ENCODE results near the gene LAMA3. TPM values are rescaled to one million over a fixed set of nuclear protein-coding genes. Genes with fewer than 3 reads are reported as not detected.

LAMA3 gene
- total RNA-seq, 2 donors from 2014 or later: 0.58 to 1.3 TPM

DNA sequence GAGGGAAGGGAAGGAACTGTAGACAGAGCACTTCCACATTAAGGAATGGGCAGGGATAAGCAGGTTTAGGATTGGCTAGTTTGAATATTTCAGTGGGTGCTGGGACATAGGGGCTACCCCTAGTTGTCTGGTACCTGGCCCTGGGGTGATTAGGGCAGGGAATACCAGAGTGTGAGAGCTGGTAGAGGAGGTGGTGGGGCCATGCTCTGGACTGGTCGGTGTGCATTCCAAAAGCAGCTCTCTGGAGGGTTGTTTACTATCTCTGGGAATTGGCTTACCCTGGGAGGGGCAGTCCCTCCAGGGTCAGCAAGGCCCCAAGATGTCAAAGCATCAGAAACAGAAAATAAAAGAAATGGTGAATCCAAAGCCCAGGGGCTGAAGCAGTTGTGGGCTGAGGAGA, 103.8 kb downstream of the LAMA3 start:
- DNase-seq: no peak
- TF ChIP-seq, protein P1, sequence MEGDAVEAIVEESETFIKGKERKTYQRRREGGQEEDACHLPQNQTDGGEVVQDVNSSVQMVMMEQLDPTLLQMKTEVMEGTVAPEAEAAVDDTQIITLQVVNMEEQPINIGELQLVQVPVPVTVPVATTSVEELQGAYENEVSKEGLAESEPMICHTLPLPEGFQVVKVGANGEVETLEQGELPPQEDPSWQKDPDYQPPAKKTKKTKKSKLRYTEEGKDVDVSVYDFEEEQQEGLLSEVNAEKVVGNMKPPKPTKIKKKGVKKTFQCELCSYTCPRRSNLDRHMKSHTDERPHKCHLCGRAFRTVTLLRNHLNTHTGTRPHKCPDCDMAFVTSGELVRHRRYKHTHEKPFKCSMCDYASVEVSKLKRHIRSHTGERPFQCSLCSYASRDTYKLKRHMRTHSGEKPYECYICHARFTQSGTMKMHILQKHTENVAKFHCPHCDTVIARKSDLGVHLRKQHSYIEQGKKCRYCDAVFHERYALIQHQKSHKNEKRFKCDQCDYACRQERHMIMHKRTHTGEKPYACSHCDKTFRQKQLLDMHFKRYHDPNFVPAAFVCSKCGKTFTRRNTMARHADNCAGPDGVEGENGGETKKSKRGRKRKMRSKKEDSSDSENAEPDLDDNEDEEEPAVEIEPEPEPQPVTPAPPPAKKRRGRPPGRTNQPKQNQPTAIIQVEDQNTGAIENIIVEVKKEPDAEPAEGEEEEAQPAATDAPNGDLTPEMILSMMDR (conservative IDR thresholded peaks at IDR 0.05): no peak
- Histone ChIP-seq H3K27me3 (ENCODE audit: control insufficient read depth, insufficient read depth, low read length, poor library complexity, severe bottlenecking) (no peaks in the 10 kb centered on the region), H3K4me1 (ENCODE audit: control insufficient read depth, insufficient read depth, low read length) (no peaks in the 10 kb centered on the region), H3K36me3 (ENCODE audit: control insufficient read depth, insufficient read depth, low read length) (no peaks in the 10 kb centered on the region), H3K4me3 (ENCODE audit: low read length) (no peak overlapping the region), H3K27ac (ENCODE audit: low read depth, low read length) (no peak overlapping the region), H3K9ac (ENCODE audit: extremely low read depth, low read length, poor library complexity, severe bottlenecking) (no peak overlapping the region), H3K9me3 (ENCODE audit: control insufficient read depth, low read length) (no peaks in the 10 kb centered on the region)
- no peak overlapping the region for H3K4me3 Mint-ChIP-seq
- no peaks in the 10 kb centered on the region for H3K4me1 Mint-ChIP-seq
- WGBS, 2 experiments (ENCODE audit: insufficient coverage in 1 of 2, insufficient read length in 1 of 2): 82 to 86% methylated on average over 1 of the region's 1 CpG
- peaks cover 3% of the 10 kb centered on the region for H3K9me3 Mint-ChIP-seq
- no peaks in the 10 kb centered on the region for H3K36me3 Mint-ChIP-seq (ENCODE audit: low read depth)
- no peak overlapping the region for H3K27ac Mint-ChIP-seq
- H3K27me3 Mint-ChIP-seq (ENCODE audit: insufficient read depth): peaks cover 9% of the 10 kb centered on the region

GRCh38 chr18:23793985-23794867, 105.0 kb downstream of the LAMA3 start:
- no peaks in the 10 kb centered on the region for H3K4me1 Mint-ChIP-seq
- Histone ChIP-seq H3K9me3 (ENCODE audit: control insufficient read depth, low read length) (no peaks in the 10 kb centered on the region), H3K36me3 (ENCODE audit: control insufficient read depth, insufficient read depth, low read length) (no peaks in the 10 kb centered on the region), H3K4me1 (ENCODE audit: control insufficient read depth, insufficient read depth, low read length) (no peaks in the 10 kb centered on the region), H3K9ac (ENCODE audit: extremely low read depth, low read length, poor library complexity, severe bottlenecking) (no peak overlapping the region), H3K27me3 (ENCODE audit: control insufficient read depth, insufficient read depth, low read length, poor library complexity, severe bottlenecking) (no peaks in the 10 kb centered on the region), H3K27ac (ENCODE audit: low read depth, low read length) (no peak overlapping the region), H3K4me3 (ENCODE audit: low read length) (no peak overlapping the region)
- peaks cover 11% of the 10 kb centered on the region for H3K27me3 Mint-ChIP-seq (ENCODE audit: insufficient read depth)
- TF ChIP-seq, protein P1 (conservative IDR thresholded peaks at IDR 0.05): peak; percentile 63
- WGBS, 2 experiments (ENCODE audit: insufficient coverage in 1 of 2, insufficient read length in 1 of 2): 82 to 95% methylated on average over 3 to 6 of the region's 6 CpGs
- DNase-seq: no peak
- no peaks in the 10 kb centered on the region for H3K36me3 Mint-ChIP-seq (ENCODE audit: low read depth)
- H3K4me3 Mint-ChIP-seq: no peak overlapping the region
- H3K27ac Mint-ChIP-seq: peak overlapping the region; percentile 10
- peaks cover 3% of the 10 kb centered on the region for H3K9me3 Mint-ChIP-seq

DNA sequence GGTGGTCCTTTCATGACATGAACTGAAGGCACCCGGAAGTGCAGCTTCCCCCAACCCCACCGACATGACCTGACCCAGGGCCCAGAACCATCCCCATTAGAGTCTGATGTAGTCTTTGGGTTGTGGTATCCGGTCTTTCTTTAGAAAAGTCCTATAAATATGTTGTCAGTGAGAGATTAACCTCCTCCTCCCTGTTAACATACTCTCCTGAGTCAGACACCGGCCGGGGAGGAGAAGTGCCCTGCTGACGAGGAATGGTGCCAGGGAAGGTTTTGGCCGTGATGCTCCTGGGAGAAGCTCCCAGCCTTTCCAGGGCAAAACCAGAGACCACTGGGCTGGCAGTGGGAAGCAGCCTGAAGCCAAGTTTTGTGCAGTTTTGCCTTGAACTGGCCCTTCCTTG, 109.0 kb downstream of the LAMA3 start:
- TF ChIP-seq, protein P1 (conservative IDR thresholded peaks at IDR 0.05): no peak
- WGBS, 2 experiments (ENCODE audit: insufficient coverage in 1 of 2, insufficient read length in 1 of 2): 96 to 100% methylated on average over 2 to 6 of the region's 7 CpGs
- H3K9me3 ChIP-seq (ENCODE audit: control insufficient read depth, low read length): no peaks in the 10 kb centered on the region
- no peaks in the 10 kb centered on the region for H3K4me1 Mint-ChIP-seq
- no peak overlapping the region for H3K4me3 ChIP-seq (ENCODE audit: low read length)
- no peaks in the 10 kb centered on the region for H3K27me3 ChIP-seq (ENCODE audit: control insufficient read depth, insufficient read depth, low read length, poor library complexity, severe bottlenecking)
- no peaks in the 10 kb centered on the region for H3K36me3 ChIP-seq (ENCODE audit: control insufficient read depth, insufficient read depth, low read length)
- H3K27ac ChIP-seq (ENCODE audit: low read depth, low read length): no peak overlapping the region
- H3K27ac Mint-ChIP-seq: no peak overlapping the region
- H3K36me3 Mint-ChIP-seq (ENCODE audit: low read depth): no peaks in the 10 kb centered on the region
- peaks cover 2% of the 10 kb centered on the region for H3K9me3 Mint-ChIP-seq
- H3K9ac ChIP-seq (ENCODE audit: extremely low read depth, low read length, poor library complexity, severe bottlenecking): no peak overlapping the region
- no peak overlapping the region for H3K4me3 Mint-ChIP-seq
- peak; percentile 23 for DNase-seq
- peaks cover 4% of the 10 kb centered on the region for H3K27me3 Mint-ChIP-seq (ENCODE audit: insufficient read depth)
- no peaks in the 10 kb centered on the region for H3K4me1 ChIP-seq (ENCODE audit: control insufficient read depth, insufficient read depth, low read length)

Measured in endodermal cell (in vitro differentiated cells).